Uterus (tissue), 4 donors: ENCODE data around the gene SMIM32. TPM values are rescaled to one million over a fixed set of nuclear protein-coding genes. Genes with fewer than 3 reads are reported as not detected.
A peak's percentile ranks its signal among the peaks of the same experiment; 100 is the strongest.

Experiments
- DNase-seq, 2 donors: peaks; one replicate each; pipeline ENCODE4 v3.0.0-alpha.2; 2019 to 2020
- H3K27ac ChIP-seq, 2 donors: fragments of 200-600 bp; sonication (generic); 1 replicate in 1 of 2; 2 replicates in 1 of 2; pipeline ENCODE4 v1.5.1; 2016 to 2018
- H3K27me3 ChIP-seq, 2 donors: fragments of 200-600 bp; sonication (generic); one replicate each; pipeline ENCODE4 v1.5.1; 2018 to 2019; ENCODE audit warnings: control low read depth in 1 of 2
- H3K36me3 ChIP-seq, 2 donors: fragments of 200-600 bp; sonication (generic); one replicate each; pipeline ENCODE4 v1.5.1; 2019; ENCODE audit warnings: control low read depth in 1 of 2
- H3K4me1 ChIP-seq, 2 donors: fragments of 200-600 bp; sonication (generic); one replicate each; pipeline ENCODE4 v1.5.1; 2018 to 2019; ENCODE audit warnings: control low read depth in 1 of 2
- H3K4me3 ChIP-seq, 2 donors: fragments of 200-600 bp; sonication (generic); 1 replicate in 1 of 2; 2 replicates in 1 of 2; pipeline ENCODE4 v1.5.1; 2018 to 2019; ENCODE audit warnings: mild to moderate bottlenecking in 1 of 2
- H3K9me3 ChIP-seq, 2 donors: fragments of 200-600 bp; sonication (generic); one replicate each; pipeline ENCODE4 v1.5.1; 2019; ENCODE audit warnings: control low read depth in 1 of 2
- CTCF ChIP-seq, 4 experiments: fragments of 200-600 bp in 2 of 4; fragments of 450-650 bp in 2 of 4; sonication (generic) in 2 of 4; IDR thresholded peaks; one replicate each; pipeline ENCODE4 v1.5.1; 2016 to 2019; ENCODE audit warnings: antibody characterized with exemption in 4 of 4, mild to moderate bottlenecking in 2 of 4, moderate library complexity in 1 of 4
- POLR2A ChIP-seq, 2 donors: fragments of 450-650 bp; IDR thresholded peaks; one replicate each; pipeline ENCODE4 v1.6.1; 2016; ENCODE audit warnings: antibody characterized with exemption in 2 of 2, mild to moderate bottlenecking in 1 of 2, moderate library complexity in 1 of 2
- intact Hi-C: fragments of 100-400 bp; cut with DNase I; formaldehyde crosslinking; loops from one replicate; pipeline ENCODE4 v1.15.1; 2023; ENCODE audit warnings: low total_unique reads
- total RNA-seq, 4 donors: library from RNA; depleted of rRNA in 3 of 4; stranded (reverse); fragments of >200 nt in 3 of 4; gene quantifications; one replicate each; pipeline versions ENCODE4 v1.1.0 to v1.2.4, GENCODE V29; 2014 to 2023
- donor health status: DM: yes; HTN: yes; CAD: no.

SMIM32 gene
- total RNA-seq, 4 donors from 2014 or later = 3.0 TPM; not detected in 3

GRCh38 chr5:136194576-136194975 lies 1.6 kb upstream of the SMIM32 start:
- H3K36me3 ChIP-seq = no peaks in the 10 kb centered on the region
- H3K27ac ChIP-seq = no peak overlapping the region
- no peak for TF ChIP-seq POLR2A (IDR thresholded peaks at IDR 0.05)
- no peak for TF ChIP-seq CTCF (IDR thresholded peaks at IDR 0.05)
- intact Hi-C loops = no loop called here
- H3K27me3 ChIP-seq = peaks cover 15 to 16% of the 10 kb centered on the region in 2 donors
- peaks cover 0 to 15% of the 10 kb centered on the region in 2 donors for H3K4me1 ChIP-seq
- no peaks in the 10 kb centered on the region for H3K9me3 ChIP-seq
- no peak overlapping the region for H3K4me3 ChIP-seq
- no peak for DNase-seq

GRCh38 chr5:136193322-136193935 lies 467 bp upstream of the SMIM32 start:
- Histone ChIP-seq H3K9me3 (no peaks in the 10 kb centered on the region), H3K27me3 (peaks cover 15 to 16% of the 10 kb centered on the region in 2 donors), H3K36me3 (no peaks in the 10 kb centered on the region), H3K27ac (no peak overlapping the region), H3K4me3 (peak overlapping the region in 1 of 2 donors; percentile 16), H3K4me1 (peaks cover 0 to 15% of the 10 kb centered on the region in 2 donors)
- intact Hi-C loops = no loop called here
- TF ChIP-seq POLR2A (IDR thresholded peaks at IDR 0.05) (no peak), CTCF (IDR thresholded peaks at IDR 0.05) (no peak)
- DNase-seq = no peak

GRCh38 chr5:136192015-136192525 lies 892 bp downstream of the SMIM32 start:
- Histone ChIP-seq H3K36me3 (no peaks in the 10 kb centered on the region), H3K27me3 (peaks cover 15 to 16% of the 10 kb centered on the region in 2 donors), H3K4me3 (peak overlapping the region in 1 of 2 donors; percentile 16), H3K9me3 (no peaks in the 10 kb centered on the region), H3K27ac (no peak overlapping the region), H3K4me1 (peaks cover 0 to 15% of the 10 kb centered on the region in 2 donors)
- intact Hi-C loops = no loop called here
- TF ChIP-seq POLR2A (IDR thresholded peaks at IDR 0.05) (no peak), CTCF (IDR thresholded peaks at IDR 0.05) (no peak)
- no peak for DNase-seq

- intact Hi-C loops = no loop called here
- no peak for TF ChIP-seq CTCF (IDR thresholded peaks at IDR 0.05)
- TF ChIP-seq POLR2A (IDR thresholded peaks at IDR 0.05) = no peak
- H3K9me3 ChIP-seq = no peaks in the 10 kb centered on the region
- H3K36me3 ChIP-seq = no peaks in the 10 kb centered on the region
- no peak overlapping the region for H3K27ac ChIP-seq
- peaks cover 0 to 15% of the 10 kb centered on the region in 2 donors for H3K4me1 ChIP-seq
- DNase-seq = no peak
- no peak overlapping the region for H3K4me3 ChIP-seq
- H3K27me3 ChIP-seq = peaks cover 15 to 16% of the 10 kb centered on the region in 2 donors
Observed at GRCh38 chr5:136191304-136192014, 1.5 kb downstream of the SMIM32 start.

GRCh38 chr5:136190904-136191303 lies 2.1 kb downstream of the SMIM32 start:
- no peaks in the 10 kb centered on the region for H3K36me3 ChIP-seq
- no peak for DNase-seq
- intact Hi-C loops = no loop called here
- H3K27me3 ChIP-seq = peaks cover 15 to 16% of the 10 kb centered on the region in 2 donors
- H3K27ac ChIP-seq = no peak overlapping the region
- H3K4me3 ChIP-seq = no peak overlapping the region
- no peaks in the 10 kb centered on the region for H3K9me3 ChIP-seq
- H3K4me1 ChIP-seq = peaks cover 0 to 15% of the 10 kb centered on the region in 2 donors
- TF ChIP-seq CTCF (IDR thresholded peaks at IDR 0.05) (no peak), POLR2A (IDR thresholded peaks at IDR 0.05) (no peak)
